GM10248 (cell line): ENCODE data around the gene GTPBP3.

Source experiments
- CTCF ChIA-PET: fragments of 300-600 bp; sonication (Branson Sonifier 250); formaldehyde crosslinking; extraction: SDS; loops from one replicate; lab custom pipeline; 2021; ENCODE audit warnings: antibody characterized with exemption; lab: Yijun Ruan, JAX
- POLR2A ChIA-PET: fragments of 350-650 bp; sonication (Branson Sonifier 250); formaldehyde crosslinking; extraction: SDS; loops from one replicate; lab custom pipeline; 2020; ENCODE audit warnings: antibody characterized with exemption; lab: Yijun Ruan, JAX
- DNase-seq: peaks from one replicate; pipeline ENCODE4 v3.0.0; 2012; ENCODE audit errors: extremely low spot score
- TF ChIP-seq, protein P1 (sequence below): IDR thresholded peaks from 2 replicates; pipeline ENCODE4 v1.5.1; 2012; ENCODE audit warnings: mild to moderate bottlenecking, low read depth; ENCODE audit errors: extremely low read depth, missing control alignments, control extremely low read depth

Gene GTPBP3

DNA sequence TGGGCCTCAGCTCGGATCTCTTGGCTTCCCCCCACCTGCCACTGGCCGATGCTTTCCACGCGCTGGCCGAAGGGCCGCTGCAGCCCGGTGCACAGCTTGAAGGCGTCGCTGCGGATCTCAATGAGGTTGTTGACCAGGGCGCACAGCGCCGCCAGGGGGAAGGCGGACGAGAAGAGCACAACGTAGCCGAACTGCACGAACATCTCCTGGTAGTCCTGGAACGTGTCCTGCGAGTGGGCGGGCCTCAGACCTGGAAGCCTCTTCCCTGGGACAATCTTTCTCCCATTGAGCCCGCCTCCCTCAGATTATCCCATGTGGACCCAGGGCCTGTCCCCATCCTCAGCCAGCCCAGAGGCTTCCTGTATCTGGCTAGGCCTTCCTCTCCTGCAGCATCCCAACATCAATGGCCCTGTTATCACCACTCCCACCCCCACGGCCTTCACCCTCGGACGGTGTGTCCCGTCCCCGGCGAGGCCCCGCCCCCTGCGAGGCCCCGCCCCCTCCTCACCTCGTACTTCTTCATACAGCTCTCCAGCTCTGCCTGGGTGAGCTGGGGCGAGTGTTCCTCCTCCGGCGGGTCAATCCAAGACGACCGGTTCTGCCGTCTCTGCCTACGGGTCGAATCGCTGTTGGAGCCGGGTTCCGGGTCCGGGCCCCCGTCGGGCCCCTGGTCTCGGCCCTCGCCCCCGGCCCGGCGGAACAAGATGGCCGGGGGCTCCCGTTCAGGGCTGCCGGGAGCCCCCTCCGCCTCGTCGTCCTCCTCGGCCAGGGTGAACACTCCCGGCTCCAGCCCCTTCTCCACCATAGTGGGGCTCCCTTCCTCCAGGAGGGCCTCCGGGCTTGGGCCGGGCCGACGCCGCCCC, 9.5 kb upstream of the GTPBP3 start:
- ChIA-PET CTCF (interaction anchor here (1.1 kb wide), 1 partner anchor 58 kb away, joined by 3 read pairs; no protein-coding TSS in a partner anchor), POLR2A (interaction anchor here (0.6 kb wide), 3 partner anchors 613 to 1864 kb away, joined by 4 to 6 read pairs (median 5); no protein-coding TSS in a partner anchor)
- DNase-seq, result peak; percentile 81
- TF ChIP-seq, protein P1, sequence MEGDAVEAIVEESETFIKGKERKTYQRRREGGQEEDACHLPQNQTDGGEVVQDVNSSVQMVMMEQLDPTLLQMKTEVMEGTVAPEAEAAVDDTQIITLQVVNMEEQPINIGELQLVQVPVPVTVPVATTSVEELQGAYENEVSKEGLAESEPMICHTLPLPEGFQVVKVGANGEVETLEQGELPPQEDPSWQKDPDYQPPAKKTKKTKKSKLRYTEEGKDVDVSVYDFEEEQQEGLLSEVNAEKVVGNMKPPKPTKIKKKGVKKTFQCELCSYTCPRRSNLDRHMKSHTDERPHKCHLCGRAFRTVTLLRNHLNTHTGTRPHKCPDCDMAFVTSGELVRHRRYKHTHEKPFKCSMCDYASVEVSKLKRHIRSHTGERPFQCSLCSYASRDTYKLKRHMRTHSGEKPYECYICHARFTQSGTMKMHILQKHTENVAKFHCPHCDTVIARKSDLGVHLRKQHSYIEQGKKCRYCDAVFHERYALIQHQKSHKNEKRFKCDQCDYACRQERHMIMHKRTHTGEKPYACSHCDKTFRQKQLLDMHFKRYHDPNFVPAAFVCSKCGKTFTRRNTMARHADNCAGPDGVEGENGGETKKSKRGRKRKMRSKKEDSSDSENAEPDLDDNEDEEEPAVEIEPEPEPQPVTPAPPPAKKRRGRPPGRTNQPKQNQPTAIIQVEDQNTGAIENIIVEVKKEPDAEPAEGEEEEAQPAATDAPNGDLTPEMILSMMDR, result no peak

DNA sequence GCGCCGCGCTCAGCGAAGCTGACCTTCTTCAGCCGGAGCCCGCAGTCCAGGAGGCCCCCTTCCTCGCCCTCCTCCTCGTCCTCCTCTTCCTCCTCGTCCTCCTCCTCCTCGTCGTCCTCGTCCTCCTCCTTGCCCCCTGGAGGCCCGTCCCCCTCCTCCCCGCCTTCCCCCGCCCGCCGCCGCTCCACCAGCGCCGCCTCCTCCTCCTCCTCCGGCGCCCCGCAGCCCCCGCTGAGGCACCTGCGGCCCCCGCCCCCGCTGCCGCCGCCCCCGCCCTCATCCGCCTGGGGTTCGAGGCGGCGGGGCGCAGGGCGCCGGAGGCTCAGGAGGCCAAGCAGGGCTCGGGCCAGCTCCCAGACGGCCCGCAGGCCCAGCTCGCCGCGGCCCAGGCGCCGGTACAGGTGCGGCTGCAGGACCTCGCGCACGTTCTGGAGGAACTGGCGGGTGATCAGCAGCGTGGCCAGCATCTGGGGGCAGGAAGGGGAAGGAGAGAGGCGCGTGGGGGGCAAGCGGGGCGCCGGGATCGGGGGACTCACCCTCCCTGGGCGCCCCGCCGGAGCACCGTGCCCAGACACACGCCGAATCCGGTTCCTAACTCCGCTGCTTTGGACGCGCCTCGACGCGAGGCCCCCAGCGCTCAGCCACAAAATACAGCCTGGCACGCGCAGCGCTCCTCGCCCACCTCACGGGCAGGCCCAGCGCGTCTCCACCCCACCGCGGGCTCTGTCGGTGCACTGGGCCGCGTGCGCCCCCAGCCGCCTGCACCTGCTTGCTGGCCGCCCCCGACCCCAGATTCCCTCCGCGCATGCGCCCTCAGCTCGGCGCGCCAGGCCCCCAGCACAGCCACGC, 8.6 kb upstream of the GTPBP3 start:
- ChIA-PET CTCF (interaction anchor here (1.1 kb wide), 1 partner anchor 57 kb away, joined by 3 read pairs; no protein-coding TSS in a partner anchor), POLR2A (interaction anchor here (0.6 kb wide), 3 partner anchors 614 to 1865 kb away, joined by 4 to 6 read pairs (median 5); no protein-coding TSS in a partner anchor)
- TF ChIP-seq, protein P1, result no peak
- DNase-seq, result no peak

DNA sequence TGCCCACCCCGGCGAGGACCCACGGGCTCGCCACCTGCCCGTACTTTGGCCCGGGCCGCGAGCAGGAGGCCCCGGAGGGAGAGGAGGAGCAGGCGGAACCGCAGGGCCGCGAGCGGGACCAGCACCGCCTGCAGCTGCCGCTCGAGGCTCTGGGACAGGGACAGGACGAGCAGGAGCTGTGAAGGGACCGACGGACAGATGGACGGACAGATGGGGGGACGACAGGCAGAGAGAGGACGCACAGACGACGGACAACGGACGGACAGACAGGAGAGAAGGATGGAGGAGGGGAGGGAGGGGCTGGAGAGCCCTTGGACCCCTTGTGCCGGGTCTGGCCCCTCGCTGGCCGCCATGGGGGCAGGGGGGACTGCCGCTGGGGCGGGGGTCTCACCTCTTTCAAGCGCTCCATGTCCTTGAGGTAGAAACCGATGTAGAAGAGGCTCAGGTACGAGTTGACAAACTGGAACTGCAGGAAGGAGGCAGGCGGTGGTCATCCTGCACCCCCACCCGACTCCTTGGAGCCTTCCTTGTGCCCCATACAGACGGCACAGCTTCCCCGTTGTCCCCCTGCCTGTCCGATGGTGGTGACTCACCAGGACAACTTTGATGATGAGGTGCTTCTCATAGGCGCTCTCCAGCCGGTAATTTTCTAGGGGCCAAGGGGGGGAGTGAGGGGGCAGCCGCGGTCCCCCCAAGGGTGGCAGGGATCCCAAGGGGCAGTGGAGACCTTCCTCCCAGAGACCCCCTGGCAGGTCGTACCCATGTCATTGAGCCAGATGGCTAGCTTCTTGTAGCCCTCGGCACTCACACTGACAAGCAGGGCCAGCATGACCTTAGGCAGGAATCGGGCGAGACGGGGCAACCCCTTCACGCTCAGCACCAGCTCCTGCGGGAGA, 7.7 kb upstream of the GTPBP3 start:
- ChIA-PET POLR2A (no interaction called here), CTCF (interaction anchor here (1.0 to 1.1 kb wide), 2 partner anchors 16 to 56 kb away, joined by 3 read pairs; no protein-coding TSS in a partner anchor)
- DNase-seq, result no peak

GRCh38 chr19:17330262-17331044, 6.9 kb upstream of the GTPBP3 start:
- DNase-seq, result no peak
- CTCF ChIA-PET, result interaction anchor here (1.0 to 1.8 kb wide), 4 partner anchors 15 to 61 kb away, joined by 3 to 5 read pairs (median 3); partner anchors contain the start of gene ABHD8
- TF ChIP-seq, protein P1, result no peak
- POLR2A ChIA-PET, result interaction anchor here (0.5 kb wide), 1 partner anchor 13 kb away, joined by 6 read pairs; no protein-coding TSS in a partner anchor

More for the DNA sequence above, 7.7 kb upstream of the GTPBP3 start:
- TF ChIP-seq, protein P1, result no peak

GRCh38 chr19:17331045-17331558, 6.3 kb upstream of the GTPBP3 start:
- no peak for DNase-seq
- ChIA-PET CTCF (interaction anchor here (1.0 to 1.8 kb wide), 3 partner anchors 26 to 61 kb away, joined by 3 to 5 read pairs (median 3); partner anchors contain the start of gene ABHD8), POLR2A (interaction anchor here (0.5 to 1.7 kb wide), 2 partner anchors 9 to 12 kb away, joined by 4 to 6 read pairs; no protein-coding TSS in a partner anchor)
- TF ChIP-seq, protein P1, result no peak
